Measurements from ENCODE around the gene AQP3.
"Not testable (repeated sequence)": the region's sequence is repeated elsewhere in the genome, so short reads cannot be mapped to it uniquely, and the experiment has no call there.

AQP3 gene

GRCh38 chr9:33408087-33408486 lies 39.3 kb downstream of the AQP3 start:
- DNase-seq = no peak

GRCh38 chr9:33407061-33407460 lies 40.3 kb downstream of the AQP3 start:
- no peak for DNase-seq

- DNase-seq = no peak
These were observed 42.5 kb downstream of the AQP3 start for GRCh38 chr9:33404788-33405362.

- DNase-seq = no peak
These were observed 43.2 kb downstream of the AQP3 start for GRCh38 chr9:33403941-33404787.

- not testable (repeated sequence) for DNase-seq
These were observed 45.0 kb downstream of the AQP3 start, which contains the start of gene AQP7 for GRCh38 chr9:33402371-33402770. TSS of gene AQP7 (minus strand) at chr9:33402568. CDS start at chr9:33401262, 1,306 bp downstream.

- DNase-seq = not testable (repeated sequence)
These were observed 45.6 kb downstream of the AQP3 start for GRCh38 chr9:33401809-33402208.

GRCh38 chr9:33399047-33399446 lies 48.3 kb downstream of the AQP3 start:
- DNase-seq = not testable (repeated sequence)

- DNase-seq = not testable (repeated sequence)
These were observed 49.6 kb downstream of the AQP3 start for GRCh38 chr9:33397801-33398200.

- DNase-seq = peak; percentile 95
These were observed 52.1 kb downstream of the AQP3 start for GRCh38 chr9:33395159-33395879.

- not testable (repeated sequence) for DNase-seq
These were observed 53.4 kb downstream of the AQP3 start for GRCh38 chr9:33393986-33394385.

- no peak for DNase-seq
These were observed 53.8 kb downstream of the AQP3 start for GRCh38 chr9:33393581-33393980.

GRCh38 chr9:33392591-33393021 lies 54.8 kb downstream of the AQP3 start:
- DNase-seq = not testable (repeated sequence)

Measured in DMS53 (cell line).